ENCODE results near the gene METRNL. TPM values are rescaled to one million over a fixed set of nuclear protein-coding genes. Genes with fewer than 3 reads are reported as not detected.

METRNL gene, protein sequence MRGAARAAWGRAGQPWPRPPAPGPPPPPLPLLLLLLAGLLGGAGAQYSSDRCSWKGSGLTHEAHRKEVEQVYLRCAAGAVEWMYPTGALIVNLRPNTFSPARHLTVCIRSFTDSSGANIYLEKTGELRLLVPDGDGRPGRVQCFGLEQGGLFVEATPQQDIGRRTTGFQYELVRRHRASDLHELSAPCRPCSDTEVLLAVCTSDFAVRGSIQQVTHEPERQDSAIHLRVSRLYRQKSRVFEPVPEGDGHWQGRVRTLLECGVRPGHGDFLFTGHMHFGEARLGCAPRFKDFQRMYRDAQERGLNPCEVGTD
- total RNA-seq: 1 to 10 TPM; 8.5 to 8.7 TPM
- 1 to 10 TPM in 1 of 2 donors, under 1 TPM in 1; 0.67 to 9.0 TPM for polyA plus RNA-seq

DNA sequence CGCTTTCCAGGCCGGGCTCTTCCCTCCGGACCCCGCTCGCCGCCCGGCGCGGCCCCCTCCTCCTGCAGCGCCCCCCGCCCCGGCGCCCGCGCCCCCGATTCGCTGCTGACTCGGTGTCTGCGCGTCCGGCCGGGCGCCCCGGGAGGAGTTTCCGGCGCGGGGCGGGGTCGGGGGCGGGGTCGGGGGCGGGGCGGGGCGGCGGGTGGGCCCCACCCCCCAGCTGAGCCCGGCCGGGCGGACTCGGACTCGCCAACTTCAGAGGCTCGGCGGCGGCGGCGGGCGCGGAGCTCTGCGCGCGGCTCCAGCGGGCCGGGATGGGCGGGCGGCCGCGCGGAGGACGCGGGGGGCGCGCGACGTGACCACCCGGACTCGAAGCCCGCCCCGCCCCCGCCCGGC lies at the start of gene METRNL:
TSS of gene METRNL (plus strand) at position 258 of the 396 bp plus-strand sequence. CDS start 207 bp downstream, outside the sequence.
- Histone ChIP-seq H3K4me1 (ENCODE audit: control insufficient read depth in 4 of 4, insufficient read depth in 4 of 4, low read length in 3 of 4) (peaks cover 0 to 19% (median 8%) of the 10 kb centered on the region in 4 donors), H3K27ac (ENCODE audit: low read depth in 1 of 2, low read length in 2 of 2) (peak within 1 kb of the TSS in 1 of 2 donors; percentile 46), H3K4me3 (ENCODE audit: low read depth in 1 of 3, low read length in 3 of 3) (peak within 1 kb of the TSS in 2 of 3 donors; percentile 25 to 68), H3K9ac (ENCODE audit: low read depth in 1 of 2, low read length in 2 of 2) (no peak within 1 kb of the TSS), H3K9me3 (ENCODE audit: control insufficient read depth in 4 of 4, low read length in 3 of 4) (no peaks in the 10 kb centered on the region), H3K27me3 (ENCODE audit: control insufficient read depth in 4 of 4, insufficient read depth in 4 of 4, low read length in 3 of 4) (peaks cover 0 to 3% (median 0%) of the 10 kb centered on the region in 4 donors), H3K36me3 (ENCODE audit: control insufficient read depth in 4 of 4, insufficient read depth in 3 of 4, low read depth in 1 of 4, low read length in 3 of 4) (no peaks in the 10 kb centered on the region)
- DNase-seq (ENCODE audit: low spot score): peak; percentile 78
- TF ChIP-seq FOXA1 (IDR thresholded peaks at IDR 0.05): no peak
- TF ChIP-seq TAF1 (conservative IDR thresholded peaks at IDR 0.05): no peak
- no peak for TF ChIP-seq RXRA (IDR thresholded peaks at IDR 0.05)
- TF ChIP-seq NR2F2 (IDR thresholded peaks at IDR 0.05): no peak
- no peak for TF ChIP-seq YY1 (IDR thresholded peaks at IDR 0.05)
- TF ChIP-seq JUND (IDR thresholded peaks at IDR 0.05): no peak
- no peak for TF ChIP-seq HNF4A (conservative IDR thresholded peaks at IDR 0.05)
- under 1% methylated on average over 69 of the region's 69 CpGs for WGBS

DNA sequence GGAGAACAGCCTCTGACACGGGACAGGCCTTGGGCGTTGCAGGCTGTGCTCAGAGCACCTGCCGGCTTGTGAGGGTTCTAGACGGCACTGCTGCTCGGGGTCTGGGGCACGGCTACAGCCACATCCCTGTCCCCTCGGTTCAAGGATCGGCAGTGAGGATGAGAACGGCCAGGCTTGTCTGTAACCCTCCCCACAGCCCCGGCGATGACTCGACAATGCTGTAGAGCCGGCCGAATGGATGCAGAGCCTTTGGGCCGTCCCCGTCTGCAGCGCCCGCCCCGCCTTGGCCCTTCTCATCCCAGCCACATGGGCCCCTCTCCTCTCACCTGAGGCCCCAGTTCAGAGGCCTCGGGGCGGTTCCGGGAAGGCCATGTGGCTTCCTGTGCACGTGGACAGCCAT lies 49.0 kb upstream of the METRNL start:
- 94% methylated on average over 23 of the region's 23 CpGs for WGBS
- H3K9me3 ChIP-seq (ENCODE audit: control insufficient read depth in 4 of 4, low read length in 3 of 4): no peaks in the 10 kb centered on the region
- H3K27ac ChIP-seq (ENCODE audit: low read depth in 1 of 2, low read length in 2 of 2): no peak overlapping the region
- peaks cover 0 to 3% (median 1%) of the 10 kb centered on the region in 4 donors for H3K36me3 ChIP-seq (ENCODE audit: control insufficient read depth in 4 of 4, insufficient read depth in 3 of 4, low read depth in 1 of 4, low read length in 3 of 4)
- H3K4me3 ChIP-seq (ENCODE audit: low read depth in 1 of 3, low read length in 3 of 3): no peak overlapping the region
- peak; percentile 30 for DNase-seq (ENCODE audit: low spot score)
- H3K27me3 ChIP-seq (ENCODE audit: control insufficient read depth in 4 of 4, insufficient read depth in 4 of 4, low read length in 3 of 4): no peaks in the 10 kb centered on the region
- peaks cover 0 to 2% (median 0%) of the 10 kb centered on the region in 4 donors for H3K4me1 ChIP-seq (ENCODE audit: control insufficient read depth in 4 of 4, insufficient read depth in 4 of 4, low read length in 3 of 4)
- no peak overlapping the region for H3K9ac ChIP-seq (ENCODE audit: low read depth in 1 of 2, low read length in 2 of 2)
- TF ChIP-seq, protein P1, sequence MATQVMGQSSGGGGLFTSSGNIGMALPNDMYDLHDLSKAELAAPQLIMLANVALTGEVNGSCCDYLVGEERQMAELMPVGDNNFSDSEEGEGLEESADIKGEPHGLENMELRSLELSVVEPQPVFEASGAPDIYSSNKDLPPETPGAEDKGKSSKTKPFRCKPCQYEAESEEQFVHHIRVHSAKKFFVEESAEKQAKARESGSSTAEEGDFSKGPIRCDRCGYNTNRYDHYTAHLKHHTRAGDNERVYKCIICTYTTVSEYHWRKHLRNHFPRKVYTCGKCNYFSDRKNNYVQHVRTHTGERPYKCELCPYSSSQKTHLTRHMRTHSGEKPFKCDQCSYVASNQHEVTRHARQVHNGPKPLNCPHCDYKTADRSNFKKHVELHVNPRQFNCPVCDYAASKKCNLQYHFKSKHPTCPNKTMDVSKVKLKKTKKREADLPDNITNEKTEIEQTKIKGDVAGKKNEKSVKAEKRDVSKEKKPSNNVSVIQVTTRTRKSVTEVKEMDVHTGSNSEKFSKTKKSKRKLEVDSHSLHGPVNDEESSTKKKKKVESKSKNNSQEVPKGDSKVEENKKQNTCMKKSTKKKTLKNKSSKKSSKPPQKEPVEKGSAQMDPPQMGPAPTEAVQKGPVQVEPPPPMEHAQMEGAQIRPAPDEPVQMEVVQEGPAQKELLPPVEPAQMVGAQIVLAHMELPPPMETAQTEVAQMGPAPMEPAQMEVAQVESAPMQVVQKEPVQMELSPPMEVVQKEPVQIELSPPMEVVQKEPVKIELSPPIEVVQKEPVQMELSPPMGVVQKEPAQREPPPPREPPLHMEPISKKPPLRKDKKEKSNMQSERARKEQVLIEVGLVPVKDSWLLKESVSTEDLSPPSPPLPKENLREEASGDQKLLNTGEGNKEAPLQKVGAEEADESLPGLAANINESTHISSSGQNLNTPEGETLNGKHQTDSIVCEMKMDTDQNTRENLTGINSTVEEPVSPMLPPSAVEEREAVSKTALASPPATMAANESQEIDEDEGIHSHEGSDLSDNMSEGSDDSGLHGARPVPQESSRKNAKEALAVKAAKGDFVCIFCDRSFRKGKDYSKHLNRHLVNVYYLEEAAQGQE (IDR thresholded peaks at IDR 0.05): no peak
- TF ChIP-seq GABPA (IDR thresholded peaks at IDR 0.05 in 1 of 2, conservative IDR thresholded peaks at IDR 0.05 in 1 of 2) (no peak), RXRA (IDR thresholded peaks at IDR 0.05) (no peak), RAD21 (IDR thresholded peaks at IDR 0.05) (no peak), FOXA1 (IDR thresholded peaks at IDR 0.05) (no peak), JUND (IDR thresholded peaks at IDR 0.05) (no peak), FOXA2 (IDR thresholded peaks at IDR 0.05) (no peak), NR2F2 (IDR thresholded peaks at IDR 0.05) (no peak), EGR1 (IDR thresholded peaks at IDR 0.05; ENCODE audit: low read depth in 2 of 2) (no peak), HNF4G (IDR thresholded peaks at IDR 0.05) (no peak), YY1 (IDR thresholded peaks at IDR 0.05) (no peak), HNF4A (conservative IDR thresholded peaks at IDR 0.05) (no peak), TAF1 (conservative IDR thresholded peaks at IDR 0.05) (no peak), SP1 (IDR thresholded peaks at IDR 0.05) (no peak)
- TF ChIP-seq, protein P2, sequence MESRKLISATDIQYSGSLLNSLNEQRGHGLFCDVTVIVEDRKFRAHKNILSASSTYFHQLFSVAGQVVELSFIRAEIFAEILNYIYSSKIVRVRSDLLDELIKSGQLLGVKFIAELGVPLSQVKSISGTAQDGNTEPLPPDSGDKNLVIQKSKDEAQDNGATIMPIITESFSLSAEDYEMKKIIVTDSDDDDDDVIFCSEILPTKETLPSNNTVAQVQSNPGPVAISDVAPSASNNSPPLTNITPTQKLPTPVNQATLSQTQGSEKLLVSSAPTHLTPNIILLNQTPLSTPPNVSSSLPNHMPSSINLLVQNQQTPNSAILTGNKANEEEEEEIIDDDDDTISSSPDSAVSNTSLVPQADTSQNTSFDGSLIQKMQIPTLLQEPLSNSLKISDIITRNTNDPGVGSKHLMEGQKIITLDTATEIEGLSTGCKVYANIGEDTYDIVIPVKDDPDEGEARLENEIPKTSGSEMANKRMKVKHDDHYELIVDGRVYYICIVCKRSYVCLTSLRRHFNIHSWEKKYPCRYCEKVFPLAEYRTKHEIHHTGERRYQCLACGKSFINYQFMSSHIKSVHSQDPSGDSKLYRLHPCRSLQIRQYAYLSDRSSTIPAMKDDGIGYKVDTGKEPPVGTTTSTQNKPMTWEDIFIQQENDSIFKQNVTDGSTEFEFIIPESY (IDR thresholded peaks at IDR 0.05): no peak
- TF ChIP-seq, protein P3, sequence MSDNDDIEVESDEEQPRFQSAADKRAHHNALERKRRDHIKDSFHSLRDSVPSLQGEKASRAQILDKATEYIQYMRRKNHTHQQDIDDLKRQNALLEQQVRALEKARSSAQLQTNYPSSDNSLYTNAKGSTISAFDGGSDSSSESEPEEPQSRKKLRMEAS (IDR thresholded peaks at IDR 0.05): no peak
- TF ChIP-seq, protein P4, sequence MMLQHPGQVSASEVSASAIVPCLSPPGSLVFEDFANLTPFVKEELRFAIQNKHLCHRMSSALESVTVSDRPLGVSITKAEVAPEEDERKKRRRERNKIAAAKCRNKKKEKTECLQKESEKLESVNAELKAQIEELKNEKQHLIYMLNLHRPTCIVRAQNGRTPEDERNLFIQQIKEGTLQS (IDR thresholded peaks at IDR 0.05): no peak
- TF ChIP-seq, protein P5, sequence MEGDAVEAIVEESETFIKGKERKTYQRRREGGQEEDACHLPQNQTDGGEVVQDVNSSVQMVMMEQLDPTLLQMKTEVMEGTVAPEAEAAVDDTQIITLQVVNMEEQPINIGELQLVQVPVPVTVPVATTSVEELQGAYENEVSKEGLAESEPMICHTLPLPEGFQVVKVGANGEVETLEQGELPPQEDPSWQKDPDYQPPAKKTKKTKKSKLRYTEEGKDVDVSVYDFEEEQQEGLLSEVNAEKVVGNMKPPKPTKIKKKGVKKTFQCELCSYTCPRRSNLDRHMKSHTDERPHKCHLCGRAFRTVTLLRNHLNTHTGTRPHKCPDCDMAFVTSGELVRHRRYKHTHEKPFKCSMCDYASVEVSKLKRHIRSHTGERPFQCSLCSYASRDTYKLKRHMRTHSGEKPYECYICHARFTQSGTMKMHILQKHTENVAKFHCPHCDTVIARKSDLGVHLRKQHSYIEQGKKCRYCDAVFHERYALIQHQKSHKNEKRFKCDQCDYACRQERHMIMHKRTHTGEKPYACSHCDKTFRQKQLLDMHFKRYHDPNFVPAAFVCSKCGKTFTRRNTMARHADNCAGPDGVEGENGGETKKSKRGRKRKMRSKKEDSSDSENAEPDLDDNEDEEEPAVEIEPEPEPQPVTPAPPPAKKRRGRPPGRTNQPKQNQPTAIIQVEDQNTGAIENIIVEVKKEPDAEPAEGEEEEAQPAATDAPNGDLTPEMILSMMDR (IDR thresholded peaks at IDR 0.05; ENCODE audit: low read depth, low read length, missing input control): no peak
